Measurements from ENCODE around the gene SHISA5.
"Not testable (repeated sequence)": the region's sequence is repeated elsewhere in the genome, so short reads cannot be mapped to it uniquely, and the experiment has no call there.

SHISA5 gene

DNA sequence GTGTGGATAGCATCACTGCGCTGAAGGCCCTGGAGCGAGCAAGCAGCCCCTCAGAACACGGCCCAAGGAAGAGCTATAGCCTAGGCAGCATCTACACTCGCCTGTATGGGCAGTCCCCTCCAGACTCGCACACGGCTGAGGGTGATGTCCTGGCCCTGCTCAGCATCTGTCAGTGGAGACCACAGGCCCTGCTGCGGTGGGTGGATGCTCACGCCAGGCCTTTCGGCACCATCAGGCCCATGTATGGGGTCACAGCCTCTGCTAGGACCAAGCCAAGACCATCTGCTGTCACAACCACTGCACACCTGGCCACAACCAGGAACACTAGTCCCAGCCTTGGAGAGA is 36.9 kb downstream of the SHISA5 start:
- DNase-seq (ENCODE audit: low spot score): no peak
- TF ChIP-seq, protein P1, sequence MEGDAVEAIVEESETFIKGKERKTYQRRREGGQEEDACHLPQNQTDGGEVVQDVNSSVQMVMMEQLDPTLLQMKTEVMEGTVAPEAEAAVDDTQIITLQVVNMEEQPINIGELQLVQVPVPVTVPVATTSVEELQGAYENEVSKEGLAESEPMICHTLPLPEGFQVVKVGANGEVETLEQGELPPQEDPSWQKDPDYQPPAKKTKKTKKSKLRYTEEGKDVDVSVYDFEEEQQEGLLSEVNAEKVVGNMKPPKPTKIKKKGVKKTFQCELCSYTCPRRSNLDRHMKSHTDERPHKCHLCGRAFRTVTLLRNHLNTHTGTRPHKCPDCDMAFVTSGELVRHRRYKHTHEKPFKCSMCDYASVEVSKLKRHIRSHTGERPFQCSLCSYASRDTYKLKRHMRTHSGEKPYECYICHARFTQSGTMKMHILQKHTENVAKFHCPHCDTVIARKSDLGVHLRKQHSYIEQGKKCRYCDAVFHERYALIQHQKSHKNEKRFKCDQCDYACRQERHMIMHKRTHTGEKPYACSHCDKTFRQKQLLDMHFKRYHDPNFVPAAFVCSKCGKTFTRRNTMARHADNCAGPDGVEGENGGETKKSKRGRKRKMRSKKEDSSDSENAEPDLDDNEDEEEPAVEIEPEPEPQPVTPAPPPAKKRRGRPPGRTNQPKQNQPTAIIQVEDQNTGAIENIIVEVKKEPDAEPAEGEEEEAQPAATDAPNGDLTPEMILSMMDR (IDR thresholded peaks at IDR 0.05; ENCODE audit: extremely low read depth, missing control alignments): no peak

DNA sequence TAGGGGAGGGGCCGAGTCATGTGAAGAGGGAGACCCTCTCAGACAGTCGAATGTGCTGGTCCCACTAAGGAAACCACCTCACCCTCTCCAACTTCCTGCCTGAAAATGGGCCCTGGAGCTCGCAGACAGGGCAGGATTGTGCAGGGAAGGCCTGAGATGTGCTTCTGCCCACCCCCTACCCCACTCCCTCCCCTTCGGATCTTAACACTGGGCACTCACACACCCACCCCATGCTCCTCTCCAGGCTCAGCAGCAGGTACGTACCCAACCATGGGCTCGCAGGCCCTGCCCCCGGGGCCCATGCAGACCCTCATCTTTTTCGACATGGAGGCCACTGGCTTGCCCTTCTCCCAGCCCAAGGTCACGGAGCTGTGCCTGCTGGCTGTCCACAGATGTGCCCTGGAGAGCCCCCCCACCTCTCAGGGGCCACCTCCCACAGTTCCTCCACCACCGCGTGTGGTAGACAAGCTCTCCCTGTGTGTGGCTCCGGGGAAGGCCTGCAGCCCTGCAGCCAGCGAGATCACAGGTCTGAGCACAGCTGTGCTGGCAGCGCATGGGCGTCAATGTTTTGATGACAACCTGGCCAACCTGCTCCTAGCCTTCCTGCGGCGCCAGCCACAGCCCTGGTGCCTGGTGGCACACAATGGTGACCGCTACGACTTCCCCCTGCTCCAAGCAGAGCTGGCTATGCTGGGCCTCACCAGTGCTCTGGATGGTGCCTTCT is 37.4 kb downstream of the SHISA5 start:
- TF ChIP-seq, protein P1 (IDR thresholded peaks at IDR 0.05; ENCODE audit: extremely low read depth, missing control alignments): no peak
- DNase-seq (ENCODE audit: low spot score): no peak

DNA sequence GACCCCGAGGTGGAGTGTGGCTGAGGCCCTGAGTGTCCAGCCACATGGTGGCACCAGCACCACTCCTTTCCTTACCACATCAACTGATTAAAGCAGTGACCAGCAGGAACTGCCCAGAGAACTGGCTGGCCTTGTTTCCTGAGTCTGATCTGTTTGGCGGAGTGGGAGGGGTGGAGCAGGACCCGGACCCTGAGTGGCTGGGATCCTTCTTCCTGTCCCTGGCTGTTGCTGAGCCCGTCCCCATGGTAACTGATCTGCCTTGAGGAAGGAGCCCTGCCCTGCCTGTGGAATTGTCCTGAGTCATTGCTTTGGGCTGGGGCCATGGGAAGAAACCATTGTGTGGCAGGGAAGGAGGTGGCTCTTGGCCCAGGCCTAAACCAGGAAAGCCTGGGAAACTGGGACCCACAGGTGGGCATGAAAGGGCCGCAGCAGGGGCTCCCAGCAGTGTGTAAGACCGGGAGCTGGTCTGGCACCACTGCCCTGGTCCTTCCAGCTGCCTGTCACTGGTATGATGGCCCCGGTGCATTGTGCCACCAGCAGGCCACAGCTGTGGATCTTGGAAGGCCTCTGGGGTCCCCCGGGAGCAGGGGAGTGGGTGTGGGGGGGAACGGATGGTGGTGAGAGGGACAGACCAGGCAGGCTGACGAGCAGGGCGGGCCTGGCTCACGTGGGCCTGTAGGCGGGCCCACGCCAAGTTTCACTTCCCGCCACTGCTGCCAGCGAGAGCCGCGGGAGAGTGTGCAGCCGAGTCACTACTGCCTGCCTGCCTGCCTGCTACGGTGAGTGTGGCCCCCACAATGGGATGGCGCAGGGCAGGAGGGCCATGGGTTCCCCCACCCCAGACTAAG is 38.2 kb downstream of the SHISA5 start:
- peak; percentile 85 for DNase-seq (ENCODE audit: low spot score)
- TF ChIP-seq, protein P1 (IDR thresholded peaks at IDR 0.05; ENCODE audit: extremely low read depth, missing control alignments): peak; percentile 49

DNA sequence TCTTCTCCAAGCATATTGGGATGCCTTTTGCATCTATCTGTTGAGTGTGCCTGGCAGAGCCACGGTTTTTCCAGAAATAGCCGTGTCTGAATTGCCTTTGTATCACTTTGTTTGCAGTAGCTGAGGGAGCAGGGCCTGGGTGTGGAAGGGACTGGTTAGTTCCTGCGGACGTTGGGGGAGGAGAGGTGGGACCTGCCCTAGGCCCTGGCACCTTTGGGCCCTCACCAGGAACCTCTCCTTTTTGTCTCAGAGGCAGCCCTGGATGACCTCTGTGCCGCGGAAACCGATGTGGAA is 38.8 kb downstream of the SHISA5 start:
- TF ChIP-seq, protein P1 (IDR thresholded peaks at IDR 0.05; ENCODE audit: extremely low read depth, missing control alignments): no peak
- DNase-seq (ENCODE audit: low spot score): no peak

DNA sequence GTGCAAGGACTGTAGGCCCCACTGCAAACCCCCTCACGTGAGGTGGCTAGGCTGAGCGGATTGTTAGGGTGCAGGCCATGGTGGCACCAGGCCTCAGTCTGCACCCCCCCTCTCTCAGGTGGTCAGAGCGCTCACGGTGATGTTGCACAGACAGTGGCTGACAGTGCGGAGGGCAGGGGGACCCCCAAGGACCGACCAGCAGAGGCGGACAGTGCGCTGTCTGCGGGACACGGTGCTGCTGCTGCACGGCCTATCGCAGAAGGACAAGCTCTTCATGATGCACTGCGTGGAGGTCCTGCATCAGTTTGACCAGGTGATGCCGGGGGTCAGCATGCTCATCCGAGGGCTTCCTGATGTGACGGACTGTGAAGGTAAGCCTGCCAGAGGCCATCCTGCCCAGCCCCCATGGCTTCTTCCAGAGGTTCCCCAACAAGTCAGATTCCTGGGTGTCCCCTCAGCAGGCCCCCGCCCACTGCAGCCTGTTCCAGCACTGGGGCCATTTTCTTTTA is 39.2 kb downstream of the SHISA5 start:
- no peak for DNase-seq (ENCODE audit: low spot score)
- TF ChIP-seq, protein P1 (IDR thresholded peaks at IDR 0.05; ENCODE audit: extremely low read depth, missing control alignments): no peak

GRCh38 chr3:48463703-48464102 is 40.3 kb downstream of the SHISA5 start:
- DNase-seq (ENCODE audit: low spot score): no peak
- TF ChIP-seq, protein P1 (IDR thresholded peaks at IDR 0.05; ENCODE audit: extremely low read depth, missing control alignments): no peak

DNA sequence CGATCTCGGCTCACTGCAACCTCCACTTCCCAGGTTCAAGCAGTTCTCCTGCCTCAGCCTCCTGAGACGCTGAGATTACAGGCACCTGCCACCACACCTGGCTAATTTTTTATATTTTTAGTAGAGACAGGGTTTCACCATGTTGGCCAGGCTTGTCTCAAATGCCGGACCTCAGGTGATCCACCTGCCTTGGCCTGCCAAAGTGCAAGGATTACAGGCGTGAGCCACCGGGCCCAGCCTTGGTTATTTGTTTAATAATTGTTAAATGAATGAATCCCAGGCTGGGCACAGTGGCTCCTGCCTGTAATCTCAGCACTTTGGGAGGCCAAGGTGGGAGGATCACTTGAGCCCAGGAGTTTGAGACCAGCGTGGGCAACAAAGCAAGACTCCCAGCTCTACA is 42.2 kb downstream of the SHISA5 start:
- not testable (repeated sequence) for DNase-seq (ENCODE audit: low spot score)
